ENCODE measurements around the gene APOC1.
A peak's percentile ranks its signal among the peaks of the same experiment; 100 is the strongest.

DNA sequence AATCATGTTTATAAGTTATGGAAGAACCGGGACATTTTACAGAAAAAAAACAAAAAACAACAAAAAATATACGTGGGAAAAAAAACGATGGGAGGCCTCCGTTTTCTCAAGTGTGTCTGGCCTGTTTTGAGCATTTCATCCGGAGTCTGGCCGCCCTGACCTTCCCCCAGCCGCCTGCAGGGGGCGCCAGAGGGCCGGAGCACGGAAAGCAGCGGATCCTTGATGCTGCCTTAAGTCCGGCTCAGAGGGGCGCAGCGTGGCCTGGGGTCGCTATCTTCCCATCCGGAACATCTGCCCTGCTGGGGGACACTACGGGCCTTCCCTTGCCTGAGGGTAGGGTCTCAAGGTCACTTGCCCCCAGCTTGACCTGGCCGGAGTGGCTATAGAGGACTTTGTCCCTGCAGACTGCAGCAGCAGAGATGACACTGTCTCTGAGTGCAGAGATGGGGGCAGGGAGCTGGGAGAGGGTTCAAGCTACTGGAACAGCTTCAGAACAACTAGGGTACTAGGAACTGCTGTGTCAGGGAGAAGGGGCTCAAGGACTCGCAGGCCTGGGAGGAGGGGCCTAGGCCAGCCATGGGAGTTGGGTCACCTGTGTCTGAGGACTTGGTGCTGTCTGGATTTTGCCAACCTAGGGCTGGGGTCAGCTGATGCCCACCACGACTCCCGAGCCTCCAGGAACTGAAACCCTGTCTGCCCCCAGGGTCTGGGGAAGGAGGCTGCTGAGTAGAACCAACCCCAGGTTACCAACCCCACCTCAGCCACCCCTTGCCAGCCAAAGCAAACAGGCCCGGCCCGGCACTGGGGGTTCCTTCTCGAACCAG lies 10.6 kb upstream of the APOC1 start:
- TF ChIP-seq, protein P1, sequence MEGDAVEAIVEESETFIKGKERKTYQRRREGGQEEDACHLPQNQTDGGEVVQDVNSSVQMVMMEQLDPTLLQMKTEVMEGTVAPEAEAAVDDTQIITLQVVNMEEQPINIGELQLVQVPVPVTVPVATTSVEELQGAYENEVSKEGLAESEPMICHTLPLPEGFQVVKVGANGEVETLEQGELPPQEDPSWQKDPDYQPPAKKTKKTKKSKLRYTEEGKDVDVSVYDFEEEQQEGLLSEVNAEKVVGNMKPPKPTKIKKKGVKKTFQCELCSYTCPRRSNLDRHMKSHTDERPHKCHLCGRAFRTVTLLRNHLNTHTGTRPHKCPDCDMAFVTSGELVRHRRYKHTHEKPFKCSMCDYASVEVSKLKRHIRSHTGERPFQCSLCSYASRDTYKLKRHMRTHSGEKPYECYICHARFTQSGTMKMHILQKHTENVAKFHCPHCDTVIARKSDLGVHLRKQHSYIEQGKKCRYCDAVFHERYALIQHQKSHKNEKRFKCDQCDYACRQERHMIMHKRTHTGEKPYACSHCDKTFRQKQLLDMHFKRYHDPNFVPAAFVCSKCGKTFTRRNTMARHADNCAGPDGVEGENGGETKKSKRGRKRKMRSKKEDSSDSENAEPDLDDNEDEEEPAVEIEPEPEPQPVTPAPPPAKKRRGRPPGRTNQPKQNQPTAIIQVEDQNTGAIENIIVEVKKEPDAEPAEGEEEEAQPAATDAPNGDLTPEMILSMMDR (IDR thresholded peaks at IDR 0.05) = peak; percentile 98
- no peak for TF ChIP-seq EZH2 (IDR thresholded peaks at IDR 0.05)
